ENCODE measurements around the gene OR2A12. TPM values are rescaled to one million over a fixed set of nuclear protein-coding genes. Genes with fewer than 3 reads are reported as not detected.

The OR2A12 gene
- total and polyA plus RNA-seq, 7 donors: not detected

- no peaks in the 10 kb centered on the region for H3K36me3 ChIP-seq (ENCODE audit: insufficient read depth in 1 of 2, low read depth in 1 of 2)
- no peaks in the 10 kb centered on the region for H3K4me1 ChIP-seq
- DNase-seq: no peak
- no peak overlapping the region for H3K27ac ChIP-seq
- ATAC-seq: no peak
- intact Hi-C loops (cut with DNase I): no loop called here
- no peaks in the 10 kb centered on the region for H3K9me3 ChIP-seq
- no peak for TF ChIP-seq CTCF (IDR thresholded peaks at IDR 0.05)
- H3K27me3 ChIP-seq (ENCODE audit: insufficient read depth in 3 of 3, low read length in 2 of 3): no peaks in the 10 kb centered on the region
- no peak overlapping the region for H3K4me3 ChIP-seq
These were observed 19.1 kb downstream of the OR2A12 start for GRCh38 chr7:144105211-144105610.

GRCh38 chr7:144109283-144109682 is 23.2 kb downstream of the OR2A12 start, which contains the start of gene OR2A2:
Gene OR2A2 (plus strand): TSS chr7:144109583. CDS start chr7:144109583, 0 bp downstream.
- WGBS, 3 donors: 70 to 77% (median 72%) methylated on average over 2 of the region's 2 CpGs
- ATAC-seq (no peak), DNase-seq (no peak)

GRCh38 chr7:144110272-144110671 is 24.2 kb downstream of the OR2A12 start:
- intact Hi-C loops (cut with DNase I): no loop called here
- H3K4me3 ChIP-seq: no peak overlapping the region
- no peak overlapping the region for H3K27ac ChIP-seq
- peaks cover 0 to 3% (median 0%) of the 10 kb centered on the region in 3 donors for H3K27me3 ChIP-seq (ENCODE audit: insufficient read depth in 3 of 3, low read length in 2 of 3)
- no peaks in the 10 kb centered on the region for H3K4me1 ChIP-seq
- WGBS, 3 donors: 75 to 79% (median 77%) methylated on average over 5 of the region's 5 CpGs
- no peak for DNase-seq
- H3K9me3 ChIP-seq: no peaks in the 10 kb centered on the region
- H3K36me3 ChIP-seq (ENCODE audit: insufficient read depth in 1 of 2, low read depth in 1 of 2): no peaks in the 10 kb centered on the region
- TF ChIP-seq CTCF (IDR thresholded peaks at IDR 0.05): no peak
- ATAC-seq: no peak

More at GRCh38 chr7:144109283-144109682, 23.2 kb downstream of the OR2A12 start, which contains the start of gene OR2A2:
- Histone ChIP-seq H3K36me3 (ENCODE audit: insufficient read depth in 1 of 2, low read depth in 1 of 2) (no peaks in the 10 kb centered on the region), H3K27me3 (ENCODE audit: insufficient read depth in 3 of 3, low read length in 2 of 3) (peaks cover 0 to 3% (median 0%) of the 10 kb centered on the region in 3 donors), H3K27ac (no peak within 1 kb of the TSS), H3K4me1 (no peaks in the 10 kb centered on the region), H3K4me3 (no peak within 1 kb of the TSS), H3K9me3 (no peaks in the 10 kb centered on the region)
- intact Hi-C loops (cut with DNase I): no loop called here
- TF ChIP-seq CTCF (IDR thresholded peaks at IDR 0.05): no peak

- no peak for ATAC-seq
- Histone ChIP-seq H3K9me3 (no peaks in the 10 kb centered on the region), H3K27ac (no peak overlapping the region), H3K4me1 (no peaks in the 10 kb centered on the region), H3K27me3 (ENCODE audit: insufficient read depth in 3 of 3, low read length in 2 of 3) (peaks cover 0 to 3% (median 0%) of the 10 kb centered on the region in 3 donors), H3K36me3 (ENCODE audit: insufficient read depth in 1 of 2, low read depth in 1 of 2) (no peaks in the 10 kb centered on the region), H3K4me3 (no peak overlapping the region)
- 35 to 38% (median 37%) methylated on average over 1 of the region's 1 CpG for WGBS, 3 donors
- no peak for DNase-seq
- no peak for TF ChIP-seq CTCF (IDR thresholded peaks at IDR 0.05)
- intact Hi-C loops (cut with DNase I): no loop called here
These were observed 27.6 kb downstream of the OR2A12 start for GRCh38 chr7:144113651-144114050.

- no peak for ATAC-seq
- no peak overlapping the region for H3K4me3 ChIP-seq
- DNase-seq: no peak
- H3K27me3 ChIP-seq (ENCODE audit: insufficient read depth in 3 of 3, low read length in 2 of 3): no peaks in the 10 kb centered on the region
- H3K4me1 ChIP-seq: no peaks in the 10 kb centered on the region
- no peaks in the 10 kb centered on the region for H3K9me3 ChIP-seq
- WGBS, 3 donors: 70 to 84% (median 73%) methylated on average over 8 of the region's 8 CpGs
- no peak for TF ChIP-seq CTCF (IDR thresholded peaks at IDR 0.05)
- no peak overlapping the region for H3K27ac ChIP-seq
- intact Hi-C loops (cut with DNase I): no loop called here
- no peaks in the 10 kb centered on the region for H3K36me3 ChIP-seq (ENCODE audit: insufficient read depth in 1 of 2, low read depth in 1 of 2)
These were observed 32.3 kb downstream of the OR2A12 start for GRCh38 chr7:144118341-144118740.
